Breast epithelium (tissue), 3 donors: ENCODE data around the gene CLECL1.

Experiments used
- CTCF ChIP-seq, 3 donors: fragments of 450-650 bp; IDR thresholded peaks; one replicate each; pipeline ENCODE4 v1.5.1; 2016 to 2017; ENCODE audit warnings: antibody characterized with exemption in 3 of 3, mild to moderate bottlenecking in 3 of 3, moderate library complexity in 3 of 3
- POLR2A ChIP-seq: fragments of 450-650 bp; IDR thresholded peaks from one replicate; pipeline ENCODE4 v1.6.1; 2016; ENCODE audit warnings: antibody characterized with exemption, mild to moderate bottlenecking, moderate library complexity

GRCh38 chr12:9752145-9752933 is 19.4 kb upstream of the CLECL1 start:
- no peak for TF ChIP-seq CTCF (IDR thresholded peaks at IDR 0.05)
- TF ChIP-seq POLR2A, result no peak
